GM12892 (cell line): ENCODE results near the gene GNL2.

Experiments
- DNase-seq: peaks from one replicate; pipeline ENCODE4 v3.0.0; 2011; ENCODE audit not compliant: insufficient read length
- FAIRE-seq: peaks from 2 replicates; lab custom pipeline; 2011; peaks lifted over from hg19 to GRCh38; lab: Jason Lieb, UNC
- POLR2A ChIP-seq: IDR thresholded peaks from 2 replicates; pipeline ENCODE4 v1.6.1; 2011; ENCODE audit warnings: low read depth, low read length, control low read depth
- POLR2AphosphoS5 ChIP-seq: IDR thresholded peaks from 2 replicates; pipeline ENCODE4 v1.6.1; 2011; ENCODE audit warnings: low read depth, low read length, control low read depth
- TAF1 ChIP-seq: IDR thresholded peaks from 2 replicates; pipeline ENCODE4 v1.6.1; 2011; ENCODE audit warnings: low read depth, mild to moderate bottlenecking, control low read depth, low read length, borderline replicate concordance

The GNL2 gene

DNA sequence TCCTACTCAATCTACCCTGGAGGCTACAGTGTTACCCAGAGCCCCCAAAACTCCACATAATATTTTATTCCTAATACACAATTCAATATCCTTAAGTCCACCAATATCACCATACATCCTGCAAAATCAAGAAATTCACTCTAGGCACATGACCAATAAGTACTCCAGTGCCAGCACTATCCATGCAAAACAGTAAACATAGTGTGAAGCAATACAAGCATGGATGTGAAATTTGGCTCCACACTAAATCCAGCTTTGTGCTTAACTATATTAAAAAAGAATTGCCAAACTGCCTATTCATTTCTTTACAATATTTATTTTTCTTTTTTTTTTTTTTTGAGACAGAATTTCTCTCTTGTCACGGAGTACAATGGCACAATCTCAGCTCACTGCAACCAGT, 78.2 kb downstream of the GNL2 start:
- no peak for FAIRE-seq
- no peak for DNase-seq
- no peak for TF ChIP-seq POLR2AphosphoS5
- no peak for TF ChIP-seq POLR2A
- TF ChIP-seq TAF1 = no peak
